ENCODE data around the gene NPHP4. TPM values are rescaled to one million over a fixed set of nuclear protein-coding genes. Genes with fewer than 3 reads are reported as not detected.

Gene NPHP4
- total RNA-seq, 1 donor from 2014 or later = 19.5 TPM

DNA sequence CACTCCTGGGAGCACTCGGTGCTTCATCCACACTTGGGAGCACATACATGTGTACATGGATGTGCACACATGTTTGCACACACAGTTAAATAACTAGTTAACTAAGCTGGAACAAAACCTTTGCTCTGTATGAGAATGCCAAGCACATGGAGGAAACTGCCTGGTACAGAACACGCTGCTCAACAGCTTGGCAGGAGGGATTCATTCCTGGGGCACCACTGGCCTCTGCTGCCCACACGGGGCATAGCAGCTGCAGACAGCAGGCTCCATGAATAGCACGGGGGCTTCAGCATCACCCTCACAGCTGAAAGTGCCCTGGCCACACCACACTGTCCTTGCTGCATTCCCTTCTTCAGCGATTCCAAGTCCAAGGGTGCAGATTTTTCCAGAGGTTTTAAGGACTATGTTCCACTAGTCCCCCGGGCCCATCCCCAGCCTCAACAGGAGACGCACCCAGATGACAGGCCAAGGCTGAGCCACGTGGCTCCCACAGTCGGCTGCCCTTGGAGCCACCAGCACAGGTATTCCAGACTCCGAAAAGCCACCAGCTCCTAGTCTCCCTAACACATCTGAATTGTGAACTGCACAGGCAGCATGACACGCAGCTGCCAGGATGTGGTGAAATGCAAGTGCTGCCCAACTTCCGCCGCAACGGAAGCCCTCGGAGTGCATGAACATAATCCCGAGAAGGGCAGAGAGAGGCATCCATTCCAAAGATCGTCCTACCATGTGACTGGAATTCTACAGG lies 16.9 kb downstream of the NPHP4 start:
- intact Hi-C loops (cut with micrococcal nuclease) = loop anchor here (1.0 to 2.0 kb wide), 3 partner anchors 21 to 465 kb away; no protein-coding TSS in a partner anchor

DNA sequence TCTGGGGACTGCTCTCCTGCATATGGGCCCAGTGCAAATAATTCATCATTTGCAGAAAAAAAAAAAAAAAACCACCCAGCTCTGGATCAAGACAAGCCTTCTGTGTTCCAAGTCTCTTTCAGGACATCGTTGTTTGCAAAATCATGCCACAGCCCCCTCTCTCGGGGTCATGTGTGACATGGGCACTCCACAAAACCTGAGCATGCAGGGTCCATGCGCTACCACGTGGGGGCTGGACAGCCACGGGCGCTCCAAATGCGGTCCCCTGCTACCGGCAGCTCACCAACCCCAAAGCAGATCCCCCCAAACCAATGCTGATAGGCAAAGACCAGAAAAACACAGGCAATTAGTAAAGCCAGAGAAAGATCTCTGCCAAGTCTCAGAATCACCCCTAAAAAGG lies 17.6 kb downstream of the NPHP4 start:
- intact Hi-C loops (cut with micrococcal nuclease) = loop anchor here (1.0 to 2.0 kb wide), 3 partner anchors 20 to 464 kb away; no protein-coding TSS in a partner anchor

DNA sequence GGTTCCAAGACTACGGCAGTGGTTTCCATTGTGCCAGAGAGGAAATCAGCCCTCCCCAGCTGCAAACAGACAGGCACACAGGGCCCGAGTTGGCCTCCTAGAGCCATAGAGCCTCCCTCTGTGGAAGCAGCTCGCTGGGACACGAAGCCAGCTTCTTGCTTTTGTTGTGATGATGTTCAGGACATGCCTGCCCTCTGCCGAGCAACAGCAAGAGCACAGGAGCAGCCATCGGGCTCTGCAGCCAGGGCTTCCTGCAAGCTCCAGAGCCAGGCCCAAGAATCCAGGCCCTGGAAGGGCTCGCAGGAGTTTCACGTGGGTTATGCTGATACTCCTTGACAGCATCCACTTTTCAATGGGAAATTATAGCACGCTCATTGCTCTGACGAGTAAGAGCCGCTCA lies 18.5 kb downstream of the NPHP4 start:
- intact Hi-C loops (cut with micrococcal nuclease) = loop anchor here (2.0 kb wide), 1 partner anchor 19 kb away; no protein-coding TSS in a partner anchor

DNA sequence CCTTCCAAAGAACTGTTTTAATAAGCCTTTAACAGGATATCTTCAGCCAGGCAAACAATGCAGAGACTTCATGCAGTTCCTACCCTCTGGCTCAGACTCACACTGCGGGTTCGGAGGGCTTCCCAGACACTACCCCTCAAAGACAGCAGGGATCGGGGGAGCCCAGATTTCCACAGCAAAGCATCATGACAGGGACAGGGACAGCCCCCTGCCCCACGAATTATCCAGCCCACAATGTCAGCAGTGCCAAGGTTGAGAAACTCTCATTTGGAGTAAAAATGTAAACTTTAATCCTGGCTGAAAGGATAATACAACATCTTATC lies 20.1 kb downstream of the NPHP4 start:
- intact Hi-C loops (cut with micrococcal nuclease) = no loop called here

DNA sequence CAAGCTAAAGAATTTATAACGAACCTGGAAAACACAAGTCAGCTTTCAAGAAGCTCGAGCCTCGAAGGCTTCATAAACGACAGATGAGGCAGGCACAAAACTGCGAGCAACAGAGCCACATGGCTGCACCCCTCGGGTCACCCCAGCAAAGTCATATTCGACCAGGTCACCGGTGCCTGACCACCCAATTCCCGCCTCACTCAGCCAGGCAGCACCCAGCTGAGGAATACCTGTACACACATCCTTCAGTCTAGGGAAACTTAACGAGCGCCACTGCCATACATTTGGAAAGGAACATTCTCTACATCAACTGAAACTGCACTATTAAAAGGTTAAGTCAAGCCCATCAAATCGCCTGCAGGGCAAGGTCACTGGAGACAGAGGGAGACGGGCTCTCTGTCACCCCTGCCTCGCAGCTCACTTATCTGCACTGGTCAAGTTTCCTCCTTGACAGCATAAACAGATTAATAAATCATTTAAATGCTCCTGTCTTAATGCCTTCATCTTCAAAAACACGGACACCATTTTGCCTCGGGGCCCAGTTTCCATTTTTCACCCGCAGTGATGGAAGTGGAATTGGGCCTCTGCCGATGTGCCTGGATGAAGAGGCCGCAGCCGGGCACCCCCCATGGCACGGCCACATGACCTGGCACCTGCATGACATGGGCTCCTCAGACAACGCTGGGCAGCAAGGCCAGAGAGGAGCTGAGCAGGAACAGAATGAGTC lies 20.6 kb downstream of the NPHP4 start:
- intact Hi-C loops (cut with micrococcal nuclease) = no loop called here

DNA sequence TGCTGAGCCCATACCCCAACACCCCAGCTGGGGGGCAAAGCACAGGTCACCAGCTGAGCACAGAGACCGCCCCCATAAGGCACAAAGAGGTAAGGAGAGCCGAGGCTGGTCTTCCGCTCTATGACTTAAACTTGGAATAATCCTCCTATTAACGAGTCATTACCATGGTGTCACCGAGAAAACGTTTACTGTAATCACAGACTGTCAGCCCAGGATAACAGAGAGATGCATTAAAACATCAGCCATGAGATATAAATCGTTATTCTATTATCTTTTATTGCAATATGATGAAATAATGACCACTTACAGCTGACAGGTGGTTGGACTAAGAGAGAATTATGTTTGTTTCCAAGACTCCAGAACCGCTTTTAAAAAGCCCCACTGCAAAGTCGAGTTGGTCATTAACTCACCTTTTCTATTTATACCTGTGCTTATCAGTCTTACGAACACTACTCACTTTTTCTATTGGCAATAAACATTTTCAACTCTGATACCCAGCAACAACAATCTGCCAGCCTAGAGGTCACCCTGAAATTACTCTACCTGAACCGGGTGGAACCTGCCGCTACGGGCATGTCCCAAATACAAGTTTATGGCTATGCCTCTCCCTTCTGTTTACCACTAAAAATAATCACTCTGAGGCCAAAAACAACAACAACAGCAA lies 21.5 kb downstream of the NPHP4 start:
- intact Hi-C loops (cut with micrococcal nuclease) = no loop called here

DNA sequence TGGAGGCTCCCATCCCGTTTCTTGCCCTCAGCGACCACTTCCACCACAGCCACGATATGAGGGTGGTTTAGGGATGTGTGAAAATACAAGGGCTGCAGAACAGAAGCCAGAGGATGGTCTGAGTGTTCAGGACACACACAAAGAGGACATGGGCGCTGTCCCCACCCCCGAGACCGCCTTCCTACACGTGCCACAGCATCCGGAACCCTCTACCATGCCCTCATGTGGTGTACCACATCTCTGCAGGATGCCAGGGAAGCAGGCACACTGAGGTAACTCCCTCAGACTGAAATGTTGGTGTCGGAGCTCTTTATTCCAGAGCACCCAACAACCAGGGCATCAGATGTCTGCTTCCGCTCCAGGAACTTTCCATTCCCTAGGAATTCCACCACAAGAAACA lies 23.1 kb downstream of the NPHP4 start:
- intact Hi-C loops (cut with micrococcal nuclease) = no loop called here

DNA sequence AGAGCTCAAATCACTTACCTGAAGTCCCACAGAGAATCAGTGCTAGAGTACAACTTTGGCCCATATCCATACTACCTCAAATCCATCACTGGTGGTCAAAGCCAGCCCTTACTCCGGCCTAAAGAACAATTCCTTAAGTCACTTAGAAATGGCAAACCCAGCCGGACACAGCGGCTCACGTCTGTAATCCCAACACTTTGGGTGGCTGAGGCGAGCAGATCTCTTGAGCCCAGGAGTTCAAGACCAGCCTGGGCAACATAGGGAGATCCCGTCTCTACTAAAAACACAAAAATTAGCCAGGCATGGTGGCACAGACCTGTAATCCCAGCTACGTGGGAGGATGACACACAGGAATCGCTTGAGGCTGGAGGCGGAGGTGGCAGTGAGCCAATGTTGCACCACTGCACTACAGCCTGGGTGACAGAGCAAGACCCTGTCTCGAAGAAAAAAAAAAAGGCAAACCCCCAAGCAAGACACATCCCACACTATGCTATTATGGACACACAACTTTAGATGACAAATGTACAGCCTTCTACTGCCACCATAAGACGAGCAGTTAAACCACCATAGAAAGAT lies 24.0 kb downstream of the NPHP4 start:
- intact Hi-C loops (cut with micrococcal nuclease) = no loop called here

DNA sequence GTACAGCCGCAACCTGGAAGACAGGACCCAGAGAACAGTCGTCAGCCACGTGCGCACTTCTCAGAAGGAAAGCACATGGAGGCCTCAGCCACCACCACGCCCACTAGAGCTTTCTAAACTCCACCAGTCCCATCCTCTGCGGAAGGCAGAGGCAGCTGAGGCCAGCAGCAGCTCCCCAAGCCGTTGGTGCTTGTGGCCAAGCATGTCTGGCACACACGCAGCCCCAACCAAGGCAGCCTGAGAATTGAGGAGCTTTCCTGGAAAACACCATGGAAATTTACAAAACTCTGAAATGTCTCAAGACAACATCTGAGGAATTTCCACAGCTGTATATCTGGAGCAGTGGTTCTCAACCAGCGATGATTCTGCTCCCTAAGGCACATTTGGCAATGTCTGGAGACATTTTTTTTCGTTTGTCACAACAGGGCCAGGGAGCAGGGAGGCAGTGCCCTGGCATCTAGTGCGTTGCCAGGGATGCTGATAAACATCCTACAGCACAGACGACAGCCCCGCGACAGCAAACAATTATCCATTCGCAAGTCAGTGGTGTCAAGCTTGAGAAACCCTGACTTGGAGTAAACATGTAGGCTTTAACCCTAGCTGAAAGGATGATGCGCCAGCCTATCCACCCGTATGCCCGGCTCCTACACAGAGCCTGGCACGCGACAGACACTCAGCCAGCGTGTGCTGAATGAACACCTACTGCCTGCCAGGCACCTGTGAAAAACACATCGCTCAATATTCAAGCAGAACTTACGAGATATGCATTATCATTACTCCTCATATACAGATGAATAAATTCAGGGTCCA lies 24.7 kb downstream of the NPHP4 start:
- intact Hi-C loops (cut with micrococcal nuclease) = no loop called here

DNA sequence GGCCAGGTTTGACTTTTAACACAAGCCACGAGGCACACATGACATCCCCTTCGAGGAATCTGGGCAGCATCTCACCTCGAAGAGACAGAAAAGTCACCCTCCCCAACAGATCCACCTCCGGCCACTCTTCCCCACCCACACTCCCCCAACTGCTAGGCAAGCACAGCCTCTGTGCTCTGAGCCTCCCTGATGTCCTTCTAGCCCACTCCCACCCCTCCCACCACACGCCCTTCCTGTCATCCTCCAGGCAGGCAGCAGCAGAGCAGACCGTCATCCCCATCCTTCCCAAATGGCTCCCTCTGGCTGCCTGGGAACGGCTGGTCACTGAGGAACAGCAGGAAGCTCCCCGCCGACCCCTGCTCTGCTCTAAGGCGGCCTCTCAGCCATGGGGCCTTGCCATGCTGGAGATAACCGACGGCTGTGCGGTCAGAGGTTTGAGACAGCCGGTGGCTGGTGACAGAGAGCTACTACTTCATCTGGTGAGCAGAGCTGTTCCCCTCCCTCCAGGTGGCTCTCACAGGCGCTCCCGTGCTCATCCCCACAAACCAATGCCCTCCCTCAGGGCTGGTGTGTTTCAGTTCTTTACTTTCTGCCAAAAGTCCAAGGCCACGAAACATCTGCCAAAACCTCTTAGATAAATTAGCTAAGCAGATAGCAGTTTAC lies 25.6 kb downstream of the NPHP4 start:
- intact Hi-C loops (cut with micrococcal nuclease) = no loop called here

DNA sequence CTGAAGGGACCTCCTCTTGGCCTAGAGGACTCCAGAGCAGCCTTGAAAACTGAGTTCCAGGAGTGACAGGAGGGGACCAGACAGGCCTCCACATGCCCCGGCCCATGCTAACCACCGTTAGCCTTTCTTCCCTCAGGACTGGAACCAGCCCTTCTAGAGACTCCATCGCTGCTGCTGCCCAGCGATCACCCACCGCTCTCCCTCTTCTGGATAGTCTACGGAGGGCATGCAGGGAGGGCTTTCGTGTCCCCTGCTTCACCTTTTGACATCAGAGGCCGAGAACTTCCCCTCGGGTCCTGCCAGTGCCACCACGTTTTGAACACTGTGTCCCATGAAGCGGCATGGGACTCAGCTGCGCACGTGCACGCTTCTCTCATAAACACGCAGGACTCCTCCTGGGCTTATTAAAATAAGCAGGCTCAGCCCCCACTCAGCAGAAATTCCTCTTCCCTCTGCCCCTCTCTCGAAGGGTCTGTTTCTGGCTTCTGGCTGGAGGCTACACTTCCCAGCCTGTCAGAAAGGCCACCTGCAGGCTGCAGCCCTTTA lies 26.6 kb downstream of the NPHP4 start:
- intact Hi-C loops (cut with micrococcal nuclease) = no loop called here

DNA sequence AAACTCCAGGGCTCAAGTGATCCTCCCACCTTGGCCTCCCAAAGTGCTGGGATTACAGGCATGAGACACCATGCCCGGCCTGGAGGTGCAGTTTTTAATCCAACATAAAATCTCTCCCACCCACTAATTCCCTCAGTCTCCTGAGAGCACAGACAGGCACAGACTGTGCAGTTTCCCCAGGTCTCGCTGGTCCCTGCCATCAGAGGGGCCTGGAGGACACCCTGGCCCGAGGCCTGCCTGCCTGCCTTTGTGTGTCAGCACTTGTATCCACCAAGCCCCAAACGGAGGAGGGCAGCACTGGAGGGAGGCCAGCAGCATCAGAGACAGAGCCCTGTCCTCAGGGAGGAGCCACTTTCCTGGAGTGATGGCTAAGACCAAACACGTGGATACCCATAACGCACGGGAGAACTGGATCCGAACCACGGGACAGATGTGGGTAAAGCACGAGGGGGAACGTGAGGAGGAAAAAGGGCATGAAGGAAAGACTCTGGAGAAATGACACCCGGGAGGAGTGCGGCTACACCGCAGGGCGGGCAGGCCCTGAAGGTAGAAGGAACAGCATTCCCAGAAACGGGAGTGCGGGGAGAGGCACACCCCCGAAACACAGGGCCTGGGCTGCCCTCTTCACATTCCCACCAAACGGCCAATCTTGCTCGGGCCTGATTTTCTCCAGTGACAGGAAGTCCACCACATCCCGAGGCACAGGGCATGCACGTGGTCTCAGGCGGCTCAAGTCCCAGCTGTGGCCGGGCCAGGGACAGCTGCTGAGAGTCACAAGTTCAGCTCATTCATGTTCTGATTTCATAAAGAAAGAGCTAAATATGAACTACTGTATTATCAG lies 29.7 kb downstream of the NPHP4 start:
- intact Hi-C loops (cut with micrococcal nuclease) = no loop called here

DNA sequence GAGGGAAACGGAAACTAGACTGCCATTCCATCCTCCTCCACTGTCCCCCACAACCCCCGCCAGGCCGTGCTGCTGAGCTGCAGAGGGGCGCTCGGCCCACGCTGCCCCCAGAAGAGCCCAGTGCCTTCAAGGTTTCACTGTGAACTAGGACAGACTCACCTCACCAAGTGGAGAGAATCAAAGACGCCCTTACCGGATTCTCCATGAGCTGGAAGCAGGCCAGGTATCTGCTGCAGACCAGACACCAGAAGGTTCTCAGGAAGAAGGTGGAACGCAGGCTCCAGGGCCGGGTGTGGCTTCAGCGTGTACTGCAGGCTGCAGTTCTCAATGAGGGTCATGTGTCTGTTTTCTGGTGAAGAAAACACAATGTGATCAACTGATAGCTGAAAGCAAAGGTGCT lies 30.6 kb downstream of the NPHP4 start:
- intact Hi-C loops (cut with micrococcal nuclease) = no loop called here

DNA sequence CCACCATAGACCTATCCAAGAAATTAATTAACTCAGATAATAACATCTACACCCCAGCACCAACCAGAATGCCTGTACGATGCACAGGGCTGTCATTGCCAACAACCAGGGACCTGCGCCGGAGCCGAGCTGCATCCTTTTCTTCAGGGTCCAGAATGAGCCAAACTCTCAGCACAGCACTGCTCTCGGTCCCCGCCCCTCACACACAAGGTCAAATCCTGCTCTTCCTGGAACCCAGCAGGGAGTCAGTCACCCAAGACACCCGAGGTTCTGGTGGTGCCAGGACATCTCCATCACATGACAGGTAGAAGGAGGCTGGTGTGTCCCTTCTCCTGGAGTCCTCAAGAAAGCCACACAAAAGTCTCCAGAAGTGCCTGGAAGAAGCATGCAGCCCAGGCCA lies 31.9 kb downstream of the NPHP4 start:
- intact Hi-C loops (cut with micrococcal nuclease) = no loop called here

DNA sequence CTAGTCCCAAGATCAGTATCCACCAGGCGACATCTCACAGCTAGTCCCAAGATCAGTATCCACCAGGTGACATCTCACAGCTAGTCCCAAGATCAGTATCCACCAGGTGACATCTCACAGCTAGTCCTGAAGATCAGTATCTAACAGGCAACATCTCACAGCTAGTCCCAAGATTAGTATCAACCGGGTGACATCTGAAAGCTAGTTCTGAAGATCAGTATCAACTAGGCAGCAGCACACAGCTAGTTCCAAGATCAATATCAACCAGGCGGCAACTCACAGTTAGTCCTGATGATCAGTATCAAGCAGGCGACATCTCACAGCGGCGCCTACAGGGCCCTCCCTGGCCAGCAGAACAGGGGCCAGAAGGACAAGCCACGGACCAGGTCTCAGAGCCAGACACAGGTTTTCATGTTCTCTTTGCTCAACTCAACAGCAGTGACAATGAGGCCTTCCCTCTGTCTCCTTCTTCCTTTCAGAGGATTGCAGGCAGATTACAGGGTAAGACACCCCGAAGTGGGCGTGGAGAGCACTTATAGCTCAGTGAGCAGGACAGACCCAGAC lies 32.5 kb downstream of the NPHP4 start:
- intact Hi-C loops (cut with micrococcal nuclease) = no loop called here

DNA sequence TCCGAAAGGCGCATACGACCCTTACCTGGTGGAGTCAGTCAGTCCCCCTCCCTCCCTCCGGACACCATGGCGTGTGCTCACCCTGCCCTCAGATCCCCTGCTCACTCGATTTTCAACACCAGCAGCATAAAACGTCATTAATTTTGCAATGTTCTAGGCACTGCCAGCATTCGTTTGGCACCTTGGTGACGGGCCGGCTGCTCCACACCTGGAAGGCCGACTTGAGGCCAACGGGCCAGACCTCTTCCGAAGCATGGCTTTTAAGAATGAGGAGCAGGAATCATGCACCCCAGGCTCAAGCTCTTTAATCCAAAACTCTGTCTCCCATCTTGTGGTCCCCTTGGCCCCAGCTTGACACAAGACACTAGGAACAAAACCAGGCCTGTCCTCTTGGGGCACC lies 33.1 kb downstream of the NPHP4 start:
- intact Hi-C loops (cut with micrococcal nuclease) = no loop called here

DNA sequence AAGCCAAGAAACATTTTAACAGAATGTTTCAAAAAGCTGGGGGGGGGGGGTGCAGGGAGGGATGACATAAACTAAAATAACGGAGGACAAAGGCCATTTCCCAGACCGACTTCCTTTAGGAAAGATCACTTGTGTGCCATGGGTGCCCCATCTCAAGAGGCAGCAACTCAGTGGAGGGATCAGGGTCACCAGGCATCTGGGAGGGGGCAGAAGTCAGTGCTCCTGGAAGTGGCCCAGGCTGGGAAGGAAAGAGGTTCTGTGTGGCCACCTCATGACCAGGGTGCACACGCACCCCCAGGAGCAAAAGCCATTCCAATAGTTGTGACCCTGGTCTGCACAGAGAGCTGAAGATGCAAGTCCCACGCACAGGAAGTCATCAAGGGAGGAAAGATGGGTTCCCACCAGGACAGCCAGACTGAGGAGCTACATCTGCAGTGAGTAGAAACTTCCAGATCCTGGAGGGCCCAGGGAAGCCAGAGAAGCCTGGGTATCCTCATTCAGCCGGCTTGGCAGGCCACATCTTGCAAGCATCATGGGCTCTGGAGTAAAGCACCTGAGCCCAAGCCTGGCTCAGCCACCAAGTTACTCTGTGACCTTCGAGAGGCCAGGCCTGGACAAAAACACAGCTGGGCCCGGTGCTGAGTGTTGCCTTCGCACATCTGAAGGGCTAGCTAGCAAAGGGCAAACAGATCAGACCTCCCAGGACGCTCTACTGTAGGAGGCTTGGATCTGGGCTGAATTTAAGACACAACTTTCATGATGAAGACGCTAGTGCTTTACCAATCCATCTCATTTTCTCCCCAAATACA lies 36.0 kb downstream of the NPHP4 start:
- intact Hi-C loops (cut with micrococcal nuclease) = no loop called here

DNA sequence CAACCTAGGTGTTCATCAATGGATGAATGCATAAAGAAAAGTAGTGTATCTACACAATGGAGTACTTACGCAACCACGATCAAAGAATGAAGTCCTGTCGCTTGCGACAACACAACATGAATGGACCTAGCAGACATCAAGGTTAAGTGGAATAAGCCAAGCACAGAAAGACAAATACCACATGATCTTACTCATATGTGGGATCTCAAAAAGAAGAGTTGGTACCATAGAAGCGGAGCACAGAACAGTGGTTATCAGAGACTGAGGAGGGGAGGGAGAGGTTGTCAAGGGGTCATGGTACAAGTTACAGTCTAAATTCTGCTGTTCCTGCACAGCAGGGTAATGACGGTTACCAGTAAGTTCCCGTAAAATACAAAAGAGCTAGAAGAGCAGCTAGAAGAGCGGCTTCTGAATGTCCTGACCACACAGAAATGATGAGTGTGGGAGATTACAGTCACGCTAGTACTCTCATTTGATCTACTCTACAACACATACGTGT lies 36.7 kb downstream of the NPHP4 start:
- intact Hi-C loops (cut with micrococcal nuclease) = loop anchor here (1.0 to 2.0 kb wide), 3 partner anchors 19 to 71 kb away; no protein-coding TSS in a partner anchor
